Lower lobe of right lung (tissue), 2 donors: ENCODE results near the gene ERO1B. TPM values are rescaled to one million over a fixed set of nuclear protein-coding genes. Genes with fewer than 3 reads are reported as not detected.
A peak's percentile ranks its signal among the peaks of the same experiment; 100 is the strongest.

ENCODE experiments used
- ATAC-seq, 2 donors: fragments of 200-7000 bp; cut with Tn5 transposase; one replicate each; pipeline ENCODE4 v1.9.1; 2020 to 2022; ENCODE audit warnings: mild to moderate bottlenecking in 2 of 2, moderate library complexity in 2 of 2
- DNase-seq: peaks from one replicate; pipeline ENCODE4 v3.0.0-alpha.2; 2020
- H3K27ac ChIP-seq: fragments of 200-600 bp; one replicate; pipeline ENCODE4 v1.8.0; 2022
- H3K27me3 ChIP-seq: fragments of 200-600 bp; one replicate; pipeline ENCODE4 v1.8.0; 2022; ENCODE audit warnings: low read depth
- H3K36me3 ChIP-seq: fragments of 200-600 bp; one replicate; pipeline ENCODE4 v1.8.0; 2022; ENCODE audit warnings: mild to moderate bottlenecking
- H3K4me1 ChIP-seq: fragments of 200-600 bp; one replicate; pipeline ENCODE4 v1.8.0; 2022
- H3K4me3 ChIP-seq: fragments of 200-600 bp; one replicate; pipeline ENCODE4 v1.8.0; 2022; ENCODE audit warnings: mild to moderate bottlenecking
- H3K9me3 ChIP-seq: fragments of 200-600 bp; one replicate; pipeline ENCODE4 v1.8.0; 2022
- intact Hi-C: fragments of 100-400 bp; cut with DNase I; formaldehyde crosslinking; loops from one replicate; pipeline ENCODE4 v1.11.0; 2022
- total RNA-seq: library from RNA; stranded (reverse); fragmentation: NEBNext Ultra II Directional; extraction: Animal tissue kit (Norgen Biotek cat#: 25700); gene quantifications from one replicate; pipeline ENCODE4 v1.2.1, GENCODE V29; 2021
- TF ChIP-seq, protein P1 (sequence below): fragments of 200-600 bp; IDR thresholded peaks from one replicate; pipeline ENCODE4 v1.8.0; 2022; ENCODE audit warnings: antibody characterized with exemption, mild to moderate bottlenecking
- donor health status: DM: no; HTN: yes; CAD: no; lungs with severe emphysema.

The ERO1B gene
- total RNA-seq, 1 donor from 2014 or later = 8.5 TPM

- H3K4me1 ChIP-seq = peaks cover 16% of the 10 kb centered on the region
- DNase-seq (peak; percentile 58), ATAC-seq (peak; percentile 82 to 83)
- H3K4me3 ChIP-seq = peak overlapping the region; percentile 70
- H3K36me3 ChIP-seq = no peaks in the 10 kb centered on the region
- no peaks in the 10 kb centered on the region for H3K9me3 ChIP-seq
- H3K27ac ChIP-seq = peak overlapping the region; percentile 80
- peaks cover 4% of the 10 kb centered on the region for H3K27me3 ChIP-seq
- TF ChIP-seq, protein P1, sequence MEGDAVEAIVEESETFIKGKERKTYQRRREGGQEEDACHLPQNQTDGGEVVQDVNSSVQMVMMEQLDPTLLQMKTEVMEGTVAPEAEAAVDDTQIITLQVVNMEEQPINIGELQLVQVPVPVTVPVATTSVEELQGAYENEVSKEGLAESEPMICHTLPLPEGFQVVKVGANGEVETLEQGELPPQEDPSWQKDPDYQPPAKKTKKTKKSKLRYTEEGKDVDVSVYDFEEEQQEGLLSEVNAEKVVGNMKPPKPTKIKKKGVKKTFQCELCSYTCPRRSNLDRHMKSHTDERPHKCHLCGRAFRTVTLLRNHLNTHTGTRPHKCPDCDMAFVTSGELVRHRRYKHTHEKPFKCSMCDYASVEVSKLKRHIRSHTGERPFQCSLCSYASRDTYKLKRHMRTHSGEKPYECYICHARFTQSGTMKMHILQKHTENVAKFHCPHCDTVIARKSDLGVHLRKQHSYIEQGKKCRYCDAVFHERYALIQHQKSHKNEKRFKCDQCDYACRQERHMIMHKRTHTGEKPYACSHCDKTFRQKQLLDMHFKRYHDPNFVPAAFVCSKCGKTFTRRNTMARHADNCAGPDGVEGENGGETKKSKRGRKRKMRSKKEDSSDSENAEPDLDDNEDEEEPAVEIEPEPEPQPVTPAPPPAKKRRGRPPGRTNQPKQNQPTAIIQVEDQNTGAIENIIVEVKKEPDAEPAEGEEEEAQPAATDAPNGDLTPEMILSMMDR = no peak
- intact Hi-C loops = no loop called here
Observed at GRCh38 chr1:236281198-236281653, 532 bp downstream of the ERO1B start.

DNA sequence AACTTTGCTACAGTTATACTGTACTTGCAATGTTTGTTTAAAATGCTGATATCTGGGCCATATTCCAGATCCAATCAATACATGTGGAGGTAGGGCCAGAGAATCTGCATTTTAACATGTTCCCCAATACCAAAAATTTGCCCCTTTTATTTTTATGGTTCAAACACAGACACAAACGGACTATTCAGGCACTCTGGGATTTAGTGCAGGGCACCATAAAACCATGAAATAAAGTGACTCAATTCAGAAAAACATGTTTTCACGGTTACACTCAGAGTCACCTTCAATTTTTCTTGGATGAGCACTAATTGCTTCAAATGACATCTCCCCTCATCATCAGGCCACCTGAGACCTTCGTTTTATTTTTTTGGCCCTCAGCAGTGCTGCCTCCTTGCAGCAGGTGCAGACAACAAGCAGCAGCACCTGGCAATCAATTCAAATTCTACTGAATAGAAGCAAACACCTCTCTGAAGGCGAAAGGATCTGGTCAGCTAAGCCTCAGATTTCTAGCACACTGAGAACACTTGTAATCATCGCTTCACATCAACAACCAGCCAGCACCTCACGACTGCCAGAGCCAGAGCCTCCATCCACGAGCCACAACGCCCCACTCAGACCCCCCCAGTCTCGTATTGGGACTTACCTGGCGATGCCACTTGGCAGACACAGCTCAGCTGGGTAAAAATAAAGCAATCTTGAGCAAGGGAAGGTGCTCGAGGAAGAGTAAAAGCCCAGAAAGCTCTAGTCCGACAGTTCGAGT is 1.1 kb downstream of the ERO1B start:
- peaks cover 16% of the 10 kb centered on the region for H3K4me1 ChIP-seq
- intact Hi-C loops = no loop called here
- no peaks in the 10 kb centered on the region for H3K27me3 ChIP-seq
- H3K9me3 ChIP-seq = no peaks in the 10 kb centered on the region
- peak overlapping the region; percentile 70 for H3K4me3 ChIP-seq
- TF ChIP-seq, protein P1 = no peak
- no peak for DNase-seq
- no peaks in the 10 kb centered on the region for H3K36me3 ChIP-seq
- H3K27ac ChIP-seq = peak overlapping the region; percentile 80
- ATAC-seq = no peak

DNA sequence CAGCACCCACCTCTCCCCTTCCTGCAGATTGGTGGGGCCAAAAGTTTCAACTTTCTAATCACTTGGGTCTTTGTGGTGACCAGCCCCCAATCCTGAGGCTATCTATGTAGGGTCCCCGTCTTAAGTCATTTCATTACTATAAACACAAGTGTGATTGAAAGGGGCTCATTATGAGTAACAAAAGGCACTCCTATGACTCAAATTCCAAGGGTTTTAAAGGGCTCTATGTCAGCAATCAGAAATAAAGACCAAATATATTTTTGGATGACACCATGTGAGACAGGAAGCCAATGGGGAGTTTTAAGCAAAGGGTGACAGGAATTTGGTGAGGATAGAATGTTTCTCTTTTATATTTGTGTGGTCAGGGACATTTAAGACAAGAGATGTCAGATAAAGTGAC is 6.2 kb downstream of the ERO1B start:
- Histone ChIP-seq H3K27ac (no peak overlapping the region), H3K4me3 (no peak overlapping the region), H3K9me3 (no peaks in the 10 kb centered on the region), H3K27me3 (no peaks in the 10 kb centered on the region), H3K4me1 (peaks cover 7% of the 10 kb centered on the region), H3K36me3 (no peaks in the 10 kb centered on the region)
- ATAC-seq (no peak), DNase-seq (no peak)
- intact Hi-C loops = no loop called here
- TF ChIP-seq, protein P1 = no peak

DNA sequence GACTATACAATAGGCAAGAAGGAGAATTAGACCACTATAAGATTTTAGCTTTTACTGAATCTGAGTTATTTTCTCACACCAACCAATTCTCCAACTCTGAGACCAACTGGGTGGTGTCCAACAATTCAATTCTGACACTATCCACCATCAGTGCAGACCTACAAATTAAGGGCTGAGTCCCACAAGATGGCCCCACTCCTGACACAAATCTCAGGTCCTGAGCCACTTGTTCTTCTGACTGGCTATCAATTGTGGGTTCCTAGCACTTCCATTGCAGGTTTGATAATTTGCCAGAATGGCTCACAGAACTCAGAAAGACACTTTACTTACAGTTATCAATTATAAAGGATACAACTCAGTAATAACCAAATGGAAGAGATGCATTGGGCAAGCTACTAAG is 6.7 kb downstream of the ERO1B start:
- H3K4me3 ChIP-seq = no peak overlapping the region
- no peak overlapping the region for H3K27ac ChIP-seq
- ATAC-seq (no peak), DNase-seq (no peak)
- H3K36me3 ChIP-seq = no peaks in the 10 kb centered on the region
- H3K4me1 ChIP-seq = peaks cover 1% of the 10 kb centered on the region
- intact Hi-C loops = no loop called here
- H3K9me3 ChIP-seq = no peaks in the 10 kb centered on the region
- TF ChIP-seq, protein P1 = no peak
- H3K27me3 ChIP-seq = no peaks in the 10 kb centered on the region

DNA sequence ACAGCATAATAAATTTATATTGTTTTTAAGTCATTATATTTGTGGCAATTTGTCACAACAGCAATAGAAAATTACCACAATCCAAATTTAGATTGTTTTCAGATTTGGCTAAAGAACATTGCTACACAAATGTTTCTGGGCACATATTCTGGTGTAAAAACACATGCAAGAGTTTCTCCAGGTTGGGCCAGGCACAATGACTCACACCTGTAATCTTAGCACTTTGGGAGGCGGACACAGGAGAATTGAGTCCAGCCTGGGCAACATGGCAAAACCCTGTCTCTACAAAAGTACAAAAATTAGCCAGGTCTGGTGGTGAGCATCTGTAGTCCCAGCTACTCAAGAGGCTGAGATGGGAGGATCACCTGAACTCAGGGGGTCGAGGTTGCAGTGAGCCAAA is 8.4 kb downstream of the ERO1B start:
- intact Hi-C loops = no loop called here
- H3K27me3 ChIP-seq = no peaks in the 10 kb centered on the region
- TF ChIP-seq, protein P1 = no peak
- H3K36me3 ChIP-seq = peaks cover 13% of the 10 kb centered on the region
- H3K4me1 ChIP-seq = no peaks in the 10 kb centered on the region
- DNase-seq (no peak), ATAC-seq (no peak)
- H3K27ac ChIP-seq = no peak overlapping the region
- H3K4me3 ChIP-seq = no peak overlapping the region
- no peaks in the 10 kb centered on the region for H3K9me3 ChIP-seq
